Measurements from ENCODE around the gene SUPT20HL2. TPM values are rescaled to one million over a fixed set of nuclear protein-coding genes. Genes with fewer than 3 reads are reported as not detected.

Gene SUPT20HL2
- total and polyA plus RNA-seq, 2 experiments from 2014 or later: 0.08 TPM; not detected in 1

- H3K27ac ChIP-seq (ENCODE audit: low read depth): no peak overlapping the region
- H3K27me3 ChIP-seq (ENCODE audit: insufficient read depth): no peaks in the 10 kb centered on the region
- H3K36me3 ChIP-seq (ENCODE audit: insufficient read depth): no peaks in the 10 kb centered on the region
- H3K79me2 ChIP-seq (replicated peaks; ENCODE audit: insufficient read depth): no peaks in the 10 kb centered on the region
- H3K27ac Mint-ChIP-seq: no peak overlapping the region
- H3F3A ChIP-seq (replicated peaks; ENCODE audit: low read depth): no peaks in the 10 kb centered on the region
- H3K4me1 ChIP-seq (ENCODE audit: insufficient read depth): no peaks in the 10 kb centered on the region
- H3K36me3 Mint-ChIP-seq (ENCODE audit: low read depth): no peaks in the 10 kb centered on the region
- ATAC-seq (no peak), DNase-seq (ENCODE audit: low spot score) (no peak)
- H3K4me2 ChIP-seq: no peak overlapping the region
- no peaks in the 10 kb centered on the region for H4K20me1 ChIP-seq (replicated peaks; ENCODE audit: insufficient read depth)
- TF ChIP-seq, protein P1, sequence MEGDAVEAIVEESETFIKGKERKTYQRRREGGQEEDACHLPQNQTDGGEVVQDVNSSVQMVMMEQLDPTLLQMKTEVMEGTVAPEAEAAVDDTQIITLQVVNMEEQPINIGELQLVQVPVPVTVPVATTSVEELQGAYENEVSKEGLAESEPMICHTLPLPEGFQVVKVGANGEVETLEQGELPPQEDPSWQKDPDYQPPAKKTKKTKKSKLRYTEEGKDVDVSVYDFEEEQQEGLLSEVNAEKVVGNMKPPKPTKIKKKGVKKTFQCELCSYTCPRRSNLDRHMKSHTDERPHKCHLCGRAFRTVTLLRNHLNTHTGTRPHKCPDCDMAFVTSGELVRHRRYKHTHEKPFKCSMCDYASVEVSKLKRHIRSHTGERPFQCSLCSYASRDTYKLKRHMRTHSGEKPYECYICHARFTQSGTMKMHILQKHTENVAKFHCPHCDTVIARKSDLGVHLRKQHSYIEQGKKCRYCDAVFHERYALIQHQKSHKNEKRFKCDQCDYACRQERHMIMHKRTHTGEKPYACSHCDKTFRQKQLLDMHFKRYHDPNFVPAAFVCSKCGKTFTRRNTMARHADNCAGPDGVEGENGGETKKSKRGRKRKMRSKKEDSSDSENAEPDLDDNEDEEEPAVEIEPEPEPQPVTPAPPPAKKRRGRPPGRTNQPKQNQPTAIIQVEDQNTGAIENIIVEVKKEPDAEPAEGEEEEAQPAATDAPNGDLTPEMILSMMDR (conservative IDR thresholded peaks at IDR 0.05; ENCODE audit: low read depth in 2 of 2): no peak
- TF ChIP-seq POLR2AphosphoS5 (IDR thresholded peaks at IDR 0.05; ENCODE audit: low read depth): no peak
- TF ChIP-seq, protein P2, sequence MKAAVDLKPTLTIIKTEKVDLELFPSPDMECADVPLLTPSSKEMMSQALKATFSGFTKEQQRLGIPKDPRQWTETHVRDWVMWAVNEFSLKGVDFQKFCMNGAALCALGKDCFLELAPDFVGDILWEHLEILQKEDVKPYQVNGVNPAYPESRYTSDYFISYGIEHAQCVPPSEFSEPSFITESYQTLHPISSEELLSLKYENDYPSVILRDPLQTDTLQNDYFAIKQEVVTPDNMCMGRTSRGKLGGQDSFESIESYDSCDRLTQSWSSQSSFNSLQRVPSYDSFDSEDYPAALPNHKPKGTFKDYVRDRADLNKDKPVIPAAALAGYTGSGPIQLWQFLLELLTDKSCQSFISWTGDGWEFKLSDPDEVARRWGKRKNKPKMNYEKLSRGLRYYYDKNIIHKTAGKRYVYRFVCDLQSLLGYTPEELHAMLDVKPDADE (IDR thresholded peaks at IDR 0.05): no peak
- no peak for TF ChIP-seq ZNF462 (CRISPR knock-in tag; IDR thresholded peaks at IDR 0.05)
- TF ChIP-seq CREB1 (CRISPR knock-in tag; IDR thresholded peaks at IDR 0.05; ENCODE audit: low read depth): no peak
- no peak for TF ChIP-seq EZH2phosphoT487 (IDR thresholded peaks at IDR 0.05; ENCODE audit: unreplicated experiment)
- TF ChIP-seq, protein P3, sequence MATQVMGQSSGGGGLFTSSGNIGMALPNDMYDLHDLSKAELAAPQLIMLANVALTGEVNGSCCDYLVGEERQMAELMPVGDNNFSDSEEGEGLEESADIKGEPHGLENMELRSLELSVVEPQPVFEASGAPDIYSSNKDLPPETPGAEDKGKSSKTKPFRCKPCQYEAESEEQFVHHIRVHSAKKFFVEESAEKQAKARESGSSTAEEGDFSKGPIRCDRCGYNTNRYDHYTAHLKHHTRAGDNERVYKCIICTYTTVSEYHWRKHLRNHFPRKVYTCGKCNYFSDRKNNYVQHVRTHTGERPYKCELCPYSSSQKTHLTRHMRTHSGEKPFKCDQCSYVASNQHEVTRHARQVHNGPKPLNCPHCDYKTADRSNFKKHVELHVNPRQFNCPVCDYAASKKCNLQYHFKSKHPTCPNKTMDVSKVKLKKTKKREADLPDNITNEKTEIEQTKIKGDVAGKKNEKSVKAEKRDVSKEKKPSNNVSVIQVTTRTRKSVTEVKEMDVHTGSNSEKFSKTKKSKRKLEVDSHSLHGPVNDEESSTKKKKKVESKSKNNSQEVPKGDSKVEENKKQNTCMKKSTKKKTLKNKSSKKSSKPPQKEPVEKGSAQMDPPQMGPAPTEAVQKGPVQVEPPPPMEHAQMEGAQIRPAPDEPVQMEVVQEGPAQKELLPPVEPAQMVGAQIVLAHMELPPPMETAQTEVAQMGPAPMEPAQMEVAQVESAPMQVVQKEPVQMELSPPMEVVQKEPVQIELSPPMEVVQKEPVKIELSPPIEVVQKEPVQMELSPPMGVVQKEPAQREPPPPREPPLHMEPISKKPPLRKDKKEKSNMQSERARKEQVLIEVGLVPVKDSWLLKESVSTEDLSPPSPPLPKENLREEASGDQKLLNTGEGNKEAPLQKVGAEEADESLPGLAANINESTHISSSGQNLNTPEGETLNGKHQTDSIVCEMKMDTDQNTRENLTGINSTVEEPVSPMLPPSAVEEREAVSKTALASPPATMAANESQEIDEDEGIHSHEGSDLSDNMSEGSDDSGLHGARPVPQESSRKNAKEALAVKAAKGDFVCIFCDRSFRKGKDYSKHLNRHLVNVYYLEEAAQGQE (IDR thresholded peaks at IDR 0.05; ENCODE audit: unreplicated experiment): no peak
- TF ChIP-seq STAT1 (IDR thresholded peaks at IDR 0.05; ENCODE audit: unreplicated experiment): no peak
- TF ChIP-seq JUNB (IDR thresholded peaks at IDR 0.05; ENCODE audit: unreplicated experiment): no peak
- TF ChIP-seq ZNF114 (CRISPR knock-in tag; IDR thresholded peaks at IDR 0.05): no peak
- no peak for TF ChIP-seq ZNF331 (CRISPR knock-in tag; IDR thresholded peaks at IDR 0.05; ENCODE audit: low read depth)
- no peak for TF ChIP-seq EZH2 (IDR thresholded peaks at IDR 0.05; ENCODE audit: low read depth, unreplicated experiment)
- no peak for TF ChIP-seq NANOG (IDR thresholded peaks at IDR 0.05; ENCODE audit: borderline replicate concordance)
- H3K9me3 Mint-ChIP-seq: no peaks in the 10 kb centered on the region
- no peak overlapping the region for H3K4me3 Mint-ChIP-seq
- H3K4me3 ChIP-seq: no peak overlapping the region
- no peaks in the 10 kb centered on the region for H3K4me1 Mint-ChIP-seq
- H2AFZ ChIP-seq: no peak overlapping the region
- H3K9me2 ChIP-seq (ENCODE audit: insufficient read depth): no peaks in the 10 kb centered on the region
- no peaks in the 10 kb centered on the region for H3K27me3 Mint-ChIP-seq (ENCODE audit: insufficient read depth, low read depth, poor library complexity)
Measured at GRCh38 chrX:24334461-24334860, 20.6 kb upstream of the SUPT20HL2 start.

Data from GM23338 (cell line).